HG03196 (cell line): ENCODE data around the gene HES6.
"Not testable (repeated sequence)": the region's sequence is repeated elsewhere in the genome, so short reads cannot be mapped to it uniquely, and the experiment has no call there.

ENCODE experiments used
- ATAC-seq: cut with Tn5 transposase; IDR thresholded peaks from one replicate; pipeline ENCODE4 v1.9.1; 2021; ENCODE audit not compliant: unreplicated experiment

Gene HES6

DNA sequence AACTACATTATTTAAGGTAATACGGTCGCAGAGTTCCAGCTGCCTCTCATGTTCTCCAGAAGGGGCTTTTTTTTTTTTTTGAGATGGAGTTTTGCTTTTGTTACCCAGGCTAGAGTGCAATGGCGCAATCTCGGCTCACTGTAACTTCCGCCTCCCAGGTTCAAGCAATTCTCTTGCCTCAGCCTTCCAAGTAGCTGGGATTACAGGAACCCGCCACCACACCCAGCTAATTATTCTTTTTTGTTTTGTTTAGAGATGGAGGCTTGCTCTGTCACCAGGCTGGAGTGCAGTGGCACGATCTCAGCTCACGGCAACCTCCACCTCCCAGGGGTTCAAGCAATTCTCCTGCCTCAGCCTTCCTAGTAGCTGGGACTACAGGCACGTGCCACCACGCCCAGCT, 33.6 kb upstream of the HES6 start:
- ATAC-seq = not testable (repeated sequence)

DNA sequence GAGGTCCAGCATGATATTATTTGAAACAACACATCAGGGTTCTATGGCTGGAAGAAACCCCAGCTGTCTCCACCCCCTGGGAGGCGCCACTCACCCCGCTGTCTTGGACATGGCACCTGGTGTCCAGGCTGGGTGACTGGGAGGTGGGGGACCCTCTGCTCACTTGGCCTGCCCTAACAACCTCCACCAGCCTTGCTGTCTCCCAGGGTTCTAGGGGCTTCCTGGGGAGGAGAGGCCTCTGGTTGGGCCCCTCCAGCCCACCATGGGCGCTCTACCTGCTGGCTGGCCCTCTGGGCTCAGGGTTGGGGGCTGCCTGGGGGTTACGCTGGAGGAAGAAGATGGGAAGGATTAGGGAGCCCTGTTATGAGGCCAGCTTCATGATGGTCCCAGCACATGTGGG, 32.3 kb upstream of the HES6 start:
- ATAC-seq = no peak

DNA sequence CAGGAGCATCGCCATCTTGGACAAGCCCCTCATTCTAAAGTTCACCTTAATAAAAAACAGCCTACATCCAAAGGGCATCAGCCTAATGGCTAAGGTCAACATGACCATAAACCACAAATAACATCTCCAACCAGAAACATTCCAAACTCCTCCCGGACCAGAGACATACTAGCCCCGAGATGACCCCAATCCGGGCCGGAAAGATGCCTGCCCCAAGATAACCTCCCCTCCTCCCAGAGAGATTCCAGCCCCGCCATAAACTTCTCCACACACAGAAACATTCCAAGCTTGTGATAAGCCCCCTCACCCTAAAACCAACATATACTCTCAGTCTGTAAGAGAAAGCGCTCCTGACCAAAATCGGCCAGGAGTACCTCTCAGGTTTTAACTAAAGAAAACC, 31.8 kb upstream of the HES6 start:
- ATAC-seq = not testable (repeated sequence)

- no peak for ATAC-seq
Measured at GRCh38 chr2:238271061-238271554, 31.3 kb upstream of the HES6 start.

DNA sequence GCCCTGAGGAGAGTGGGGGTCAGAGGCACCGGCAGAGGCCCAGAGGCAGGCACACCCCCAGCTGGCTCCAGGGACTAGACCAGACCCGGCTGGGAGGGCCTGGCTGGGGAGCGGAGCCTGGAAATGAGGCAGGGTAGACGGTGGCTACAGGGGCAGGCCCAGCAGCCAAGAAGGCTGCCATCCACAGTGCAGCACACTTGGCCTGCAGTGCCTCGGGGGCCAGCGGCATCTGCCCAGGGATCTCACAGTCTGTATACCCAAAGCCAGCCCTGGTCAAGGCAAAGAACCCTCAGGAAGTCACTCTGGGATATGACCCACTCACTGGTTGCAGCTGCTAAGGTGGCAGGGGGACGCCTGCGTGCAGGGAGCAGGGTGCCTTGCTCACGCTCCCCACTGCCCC, 30.8 kb upstream of the HES6 start:
- ATAC-seq = no peak

GRCh38 chr2:238269741-238270140, 29.9 kb upstream of the HES6 start:
- no peak for ATAC-seq

GRCh38 chr2:238267884-238268680, 28.2 kb upstream of the HES6 start:
- no peak for ATAC-seq

DNA sequence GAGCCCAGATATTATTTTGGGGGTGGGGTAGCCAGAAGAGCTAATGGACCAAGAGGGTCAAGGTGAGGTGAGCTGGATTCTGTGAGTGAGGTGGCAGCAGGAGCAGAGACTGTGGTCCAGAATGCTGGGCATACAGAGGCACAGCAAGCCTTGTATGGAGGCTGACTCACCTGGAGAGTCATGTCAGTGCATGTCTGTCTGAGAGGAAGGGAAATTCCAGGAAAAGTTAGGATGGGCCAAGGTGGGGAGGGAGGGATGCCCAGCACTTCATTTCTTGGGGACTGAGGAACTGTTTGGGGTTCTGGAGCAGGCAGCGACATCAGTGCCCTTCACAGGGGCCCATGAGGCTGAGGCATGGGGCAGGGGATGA, 27.5 kb upstream of the HES6 start:
- ATAC-seq = no peak

GRCh38 chr2:238265605-238266004, 25.8 kb upstream of the HES6 start:
- no peak for ATAC-seq

DNA sequence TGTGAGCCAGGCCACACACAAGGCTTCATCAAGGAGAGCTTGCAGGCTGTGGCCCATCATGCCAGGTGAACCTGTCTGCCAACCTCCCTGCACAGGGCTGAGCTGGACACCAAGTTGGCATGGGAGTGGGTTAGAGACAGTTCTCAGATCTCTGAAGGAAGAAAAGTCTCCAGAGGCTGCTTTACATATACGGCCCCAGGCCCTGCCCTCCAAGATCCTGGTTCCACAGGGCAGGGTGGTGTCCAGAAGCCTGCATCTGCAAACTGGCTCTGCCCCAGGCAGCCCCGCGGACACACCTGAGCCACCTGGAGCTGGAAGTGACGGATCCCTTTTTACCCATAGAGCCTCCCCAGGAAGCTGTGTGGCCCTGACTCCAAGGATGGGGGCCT, 24.2 kb upstream of the HES6 start:
- no peak for ATAC-seq

DNA sequence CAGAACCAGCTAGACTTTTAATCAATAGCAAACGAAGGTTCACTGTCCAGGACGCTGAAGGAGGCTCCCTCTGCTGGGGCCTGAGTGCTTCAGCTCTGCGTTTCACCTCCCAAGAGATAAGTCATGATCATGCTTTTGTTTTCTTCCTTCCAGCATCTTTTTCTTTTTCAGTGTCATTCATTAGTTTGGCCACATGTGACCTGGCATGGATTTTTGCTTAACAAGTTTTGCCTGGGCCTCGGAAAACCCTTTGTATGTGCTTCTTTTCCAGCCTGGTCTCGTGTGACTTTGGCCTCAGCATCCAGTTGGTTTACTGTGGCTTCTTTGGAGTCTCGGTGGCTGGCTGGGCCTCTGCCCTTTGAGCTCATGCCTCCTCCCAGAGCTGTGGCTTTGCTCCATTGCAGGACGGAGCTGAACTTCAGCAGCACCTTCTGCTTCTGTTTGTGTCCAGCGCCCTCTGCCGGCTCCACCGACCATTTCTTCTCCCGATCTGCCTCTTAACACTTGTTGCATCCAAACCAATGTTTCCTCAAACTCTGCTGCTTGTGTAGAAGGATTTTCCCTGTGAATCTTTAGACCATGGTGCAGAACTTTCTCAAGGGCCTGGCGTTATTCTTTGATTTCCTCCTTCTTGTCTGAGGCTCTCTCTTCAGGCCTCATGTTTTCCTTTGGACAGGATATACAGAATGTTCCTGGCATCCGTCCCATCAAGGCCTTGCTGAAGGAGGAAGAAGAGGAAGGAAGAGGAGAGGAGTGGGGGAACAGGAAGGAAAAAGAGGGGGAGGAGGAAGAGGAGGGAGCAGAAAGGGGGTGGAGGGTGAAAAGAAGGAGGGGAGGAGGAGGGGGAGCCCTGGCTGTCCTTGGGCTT, 23.6 kb upstream of the HES6 start:
- ATAC-seq = no peak

DNA sequence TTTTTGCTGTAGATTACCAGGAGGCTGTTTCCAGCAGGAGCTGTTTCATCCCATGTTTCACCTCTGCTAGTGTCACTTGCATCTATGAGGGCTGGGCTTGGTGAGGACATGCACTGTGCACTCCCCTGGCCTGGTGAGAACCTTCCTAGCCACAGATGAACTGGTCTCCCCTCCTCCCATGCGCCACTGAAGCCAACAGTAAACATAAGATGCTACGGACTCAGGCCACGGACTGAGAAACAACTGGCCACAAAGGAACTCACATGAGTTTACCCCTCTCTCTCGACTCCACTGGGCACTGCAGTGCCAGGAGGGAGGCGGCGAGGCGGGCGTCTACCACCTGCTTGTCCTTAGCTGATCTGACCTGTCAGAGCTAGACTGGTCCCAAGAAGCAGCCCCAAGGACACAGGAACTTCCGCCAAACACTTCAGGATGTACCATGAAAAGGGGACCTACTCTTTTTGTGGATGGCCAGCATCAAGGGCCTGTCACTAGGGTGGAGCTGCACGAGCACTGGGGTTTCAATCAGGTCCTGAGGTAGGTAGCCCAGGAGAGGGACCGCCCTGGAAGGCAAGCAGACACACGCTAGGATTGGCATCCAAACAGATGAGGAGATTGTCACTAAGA, 22.8 kb upstream of the HES6 start:
- ATAC-seq = no peak

GRCh38 chr2:238261718-238262375, 22.0 kb upstream of the HES6 start:
- no peak for ATAC-seq

- no peak for ATAC-seq
Measured at GRCh38 chr2:238260883-238261282, 21.0 kb upstream of the HES6 start.

GRCh38 chr2:238259061-238260020, 19.5 kb upstream of the HES6 start:
- ATAC-seq = no peak

- no peak for ATAC-seq
Measured at GRCh38 chr2:238257786-238258700, 18.2 kb upstream of the HES6 start.

GRCh38 chr2:238256594-238257104, 16.8 kb upstream of the HES6 start:
- ATAC-seq = no peak

DNA sequence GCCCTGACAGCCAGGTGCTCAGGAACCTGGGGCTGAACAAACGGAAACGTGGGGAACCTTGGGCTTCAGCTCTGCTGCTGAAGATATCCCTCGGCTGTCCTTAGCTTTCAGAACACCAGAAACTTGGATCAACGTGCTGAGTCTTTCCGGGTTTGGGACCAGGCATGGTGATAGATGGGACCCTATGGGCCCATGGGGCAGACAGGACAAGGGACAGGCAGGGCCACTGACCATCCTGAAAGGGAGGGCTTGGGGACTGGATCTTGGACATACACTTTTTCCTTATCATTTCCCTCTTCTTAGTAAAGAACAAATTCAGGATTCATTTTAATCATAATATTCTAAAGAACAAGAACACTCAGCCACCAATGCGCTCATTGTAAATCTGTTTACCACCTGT, 16.3 kb upstream of the HES6 start:
- ATAC-seq = no peak

DNA sequence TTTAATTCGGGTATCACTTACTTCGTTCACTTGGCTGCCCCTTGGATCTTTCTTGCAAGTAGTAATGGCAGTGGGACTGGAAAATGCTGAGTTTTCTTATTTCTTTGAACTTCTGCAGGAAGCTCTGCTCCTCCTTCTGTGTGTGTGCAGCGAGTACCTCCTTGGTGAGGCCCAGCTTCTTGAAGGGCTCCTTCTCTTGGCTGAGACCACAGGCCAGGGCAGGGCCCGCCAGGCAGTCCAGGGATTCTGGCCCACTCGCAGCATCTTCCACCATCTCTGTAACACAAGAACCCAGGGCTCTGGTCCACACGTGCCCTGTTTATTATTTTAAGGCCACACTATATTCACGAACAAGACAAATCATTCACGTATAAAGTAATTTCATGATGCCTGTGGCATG, 15.8 kb upstream of the HES6 start:
- no peak for ATAC-seq
